SK-N-SH (cell line): Measurements from ENCODE around the gene WWC1. TPM values are rescaled to one million over a fixed set of nuclear protein-coding genes. Genes with fewer than 3 reads are reported as not detected.

Experiments used
- CTCF ChIA-PET: fragments of 300-600, 350-600 bp; formaldehyde crosslinking; extraction: SDS; loops from one replicate; lab custom pipeline; 2021; lab: Yijun Ruan, JAX
- POLR2A ChIA-PET: fragments of 350-600 bp; sonication (Branson Sonifier 250); formaldehyde crosslinking; extraction: SDS; loops from one replicate; lab custom pipeline; 2020; ENCODE audit warnings: antibody characterized with exemption, inconsistent platforms; lab: Yijun Ruan, JAX
- DNase-seq: peaks from one replicate; pipeline ENCODE4 v3.0.0; 2012
- H2AFZ ChIP-seq: fragments of 200-600 bp; sonication (generic); 2 replicates; pipeline ENCODE4 v1.8.1; 2016; ENCODE audit warnings: antibody characterized with exemption, mild to moderate bottlenecking, low read depth
- H3F3A ChIP-seq: fragments of 200-600 bp; sonication (generic); replicated peaks from 2 replicates; pipeline ENCODE3; 2016; ENCODE audit warnings: antibody characterized with exemption, mild to moderate bottlenecking; ENCODE audit not compliant: insufficient read depth
- H3K27ac ChIP-seq, 2 experiments: fragments of 200-500 bp in 1 of 2; fragments of 200-600 bp in 1 of 2; sonication (Bioruptor generic) in 1 of 2; sonication (generic), shearing (Covaris generic) in 1 of 2; 2 replicates each; pipeline versions ENCODE4 v1.5.1 to v1.6.1; 2014 to 2016; ENCODE audit warnings: low read depth in 2 of 2, inconsistent platforms in 1 of 2, low read length in 1 of 2, mild to moderate bottlenecking in 1 of 2, mixed read lengths in 1 of 2
- H3K27me3 ChIP-seq: fragments of 200-600 bp; sonication (generic), shearing (Covaris generic); 2 replicates; pipeline ENCODE4 v1.6.1; 2016; ENCODE audit warnings: mixed run types; ENCODE audit not compliant: insufficient read depth
- H3K36me3 ChIP-seq, 2 experiments: fragments of 200-500 bp in 1 of 2; fragments of 200-600 bp in 1 of 2; sonication (Bioruptor generic) in 1 of 2; sonication (generic) in 1 of 2; replicated peaks in 1 of 2; 2 replicates each; pipeline versions ENCODE3 to v1.5.1; 2014 to 2016; ENCODE audit warnings: low read length in 1 of 2, mild to moderate bottlenecking in 1 of 2; ENCODE audit not compliant: insufficient read depth in 2 of 2, control insufficient read depth in 1 of 2
- H3K4me1 ChIP-seq, 2 experiments: fragments of 200-500 bp in 1 of 2; fragments of 200-600 bp in 1 of 2; sonication (Bioruptor generic) in 1 of 2; sonication (generic), shearing (Covaris generic) in 1 of 2; 2 replicates each; pipeline versions ENCODE4 v1.5.1 to v1.6.1; 2014 to 2016; ENCODE audit warnings: low read depth in 1 of 2, low read length in 1 of 2, mixed run types in 1 of 2; ENCODE audit not compliant: insufficient read depth in 2 of 2, control insufficient read depth in 1 of 2
- H3K4me2 ChIP-seq: fragments of 200-600 bp; sonication (generic), shearing (Covaris generic); 2 replicates; pipeline ENCODE4 v1.6.1; 2017; ENCODE audit warnings: mixed run types
- H3K4me3 ChIP-seq, 2 experiments: fragments of 200-500 bp in 1 of 2; fragments of 200-600 bp in 1 of 2; sonication (Bioruptor generic) in 1 of 2; sonication (generic), shearing (Covaris generic) in 1 of 2; 2 replicates each; pipeline versions ENCODE4 v1.5.1 to v1.8.1; 2014 to 2016; ENCODE audit warnings: low read depth in 2 of 2, inconsistent platforms in 1 of 2, low read length in 1 of 2, mild to moderate bottlenecking in 1 of 2, mixed read lengths in 1 of 2, moderate library complexity in 1 of 2
- H3K79me2 ChIP-seq: fragments of 200-600 bp; sonication (generic); 2 replicates; pipeline ENCODE4 v1.8.1; 2017; ENCODE audit warnings: mild to moderate bottlenecking; ENCODE audit not compliant: insufficient read depth
- H3K9ac ChIP-seq: fragments of 200-600 bp; sonication (generic); 2 replicates; pipeline ENCODE4 v1.6.1; 2017; ENCODE audit warnings: mixed run types
- H3K9me2 ChIP-seq: fragments of 200-600 bp; sonication (generic); 2 replicates; pipeline ENCODE4 v1.6.1; 2017; ENCODE audit warnings: mixed run types
- H3K9me3 ChIP-seq: fragments of 200-600 bp; sonication (generic); 2 replicates; pipeline ENCODE4 v1.6.1; 2017; ENCODE audit warnings: mixed run types, mild to moderate bottlenecking, moderate library complexity
- H4K20me1 ChIP-seq: fragments of 200-600 bp; sonication (generic); 2 replicates; pipeline ENCODE4 v1.6.1; 2017; ENCODE audit warnings: mild to moderate bottlenecking, mixed run types; ENCODE audit not compliant: insufficient read depth
- CHD2 ChIP-seq: fragments of 150-350 bp; IDR thresholded peaks from 2 replicates; pipeline ENCODE4 v1.6.1; 2018; ENCODE audit warnings: low read length; ENCODE audit not compliant: partially characterized antibody
- ELF1 ChIP-seq: IDR thresholded peaks from 2 replicates; pipeline ENCODE4 v1.4.0; 2012
- FOXJ3 ChIP-seq: sonication (generic); formaldehyde crosslinking; IDR thresholded peaks from 2 replicates; pipeline ENCODE4 v1.5.1; 2020; ENCODE audit warnings: mild to moderate bottlenecking, missing genetic modification reagents
- JUND ChIP-seq: IDR thresholded peaks from 2 replicates; pipeline ENCODE4 v1.4.0; 2012
- MAX ChIP-seq: IDR thresholded peaks from 2 replicates; pipeline ENCODE4 v1.4.0; 2012; ENCODE audit warnings: low read depth
- MEF2A ChIP-seq: IDR thresholded peaks from 2 replicates; pipeline ENCODE4 v1.4.0; 2012; ENCODE audit warnings: low read depth, borderline replicate concordance
- MXI1 ChIP-seq: IDR thresholded peaks from 2 replicates; pipeline ENCODE4 v1.6.1; 2012; ENCODE audit warnings: mild to moderate bottlenecking, low read depth, low read length, improper control_type of control experiment
- NFIC ChIP-seq: IDR thresholded peaks from 2 replicates; pipeline ENCODE4 v1.4.0; 2012; ENCODE audit warnings: borderline replicate concordance
- NRF1 ChIP-seq: IDR thresholded peaks from 2 replicates; pipeline ENCODE4 v1.6.1; 2012; ENCODE audit warnings: low read depth, mild to moderate bottlenecking, low read length
- PBX3 ChIP-seq: IDR thresholded peaks from 2 replicates; pipeline ENCODE4; 2012
- RFX5 ChIP-seq: IDR thresholded peaks from 2 replicates; pipeline ENCODE4 v1.6.1; 2012; ENCODE audit warnings: mild to moderate bottlenecking, improper control_type of control experiment, low read length
- RXRA ChIP-seq: IDR thresholded peaks from 2 replicates; pipeline ENCODE4 v1.4.0; 2012; ENCODE audit warnings: low read depth, mild to moderate bottlenecking, borderline replicate concordance
- SIN3A ChIP-seq: IDR thresholded peaks from 2 replicates; pipeline ENCODE4 v1.6.1; 2012; ENCODE audit warnings: low read depth, mild to moderate bottlenecking, low read length, moderate library complexity, borderline replicate concordance
- SMC3 ChIP-seq: IDR thresholded peaks from 2 replicates; pipeline ENCODE4 v1.6.1; 2012; ENCODE audit warnings: low read depth, low read length, improper control_type of control experiment
- USF1 ChIP-seq: IDR thresholded peaks from 2 replicates; pipeline ENCODE4 v1.4.0; 2012; ENCODE audit warnings: low read depth, borderline replicate concordance
- WGBS: methylation state at CpG from one replicate; pipeline ENCODE4 v1.1.6; 2017; ENCODE audit warnings: low lambda C conversion rate; 5-methylcytosine and 5-hydroxymethylcytosine counted together
- polyA plus RNA-seq, 3 experiments: library from polyadenylated mRNA; depleted of rRNA; stranded (reverse); fragments of >200 nt; gene quantifications; 2 replicates each; pipeline ENCODE4 v1.2.3, GENCODE V29; 2012
- TF ChIP-seq, protein P1 (sequence below): fragments of 150-350 bp; IDR thresholded peaks from 2 replicates; pipeline ENCODE4 v1.6.1; 2017; ENCODE audit warnings: antibody characterized with exemption, low read length, low read depth, borderline replicate concordance
- TF ChIP-seq, protein P2 (sequence below): fragments of 150-350 bp; IDR thresholded peaks from 2 replicates; pipeline ENCODE4 v1.6.1; 2016; ENCODE audit warnings: mild to moderate bottlenecking, low read depth, low read length

WWC1 gene
- polyA plus RNA-seq, 1 of the 3 experiments (the other 2 are of a cell fraction), result 16.9 TPM

GRCh38 chr5:168251259-168251658 is 40.2 kb upstream of the WWC1 start:
- Histone ChIP-seq H3K36me3 (no peaks in the 10 kb centered on the region), H3K9me3 (no peaks in the 10 kb centered on the region), H3K9me2 (no peaks in the 10 kb centered on the region), H3F3A (no peaks in the 10 kb centered on the region), H3K79me2 (no peaks in the 10 kb centered on the region), H3K4me3 (no peak overlapping the region), H3K27me3 (no peaks in the 10 kb centered on the region), H2AFZ (no peak overlapping the region), H3K4me1 (no peaks in the 10 kb centered on the region; a peak in 1 of 4 replicates), H4K20me1 (no peaks in the 10 kb centered on the region), H3K9ac (no peak overlapping the region), H3K27ac (no peak overlapping the region), H3K4me2 (no peak overlapping the region)
- POLR2A ChIA-PET, result no interaction called here
- TF ChIP-seq NFIC (no peak), PBX3 (no peak), MXI1 (no peak), SIN3A (no peak), RFX5 (no peak)
- TF ChIP-seq, protein P1, sequence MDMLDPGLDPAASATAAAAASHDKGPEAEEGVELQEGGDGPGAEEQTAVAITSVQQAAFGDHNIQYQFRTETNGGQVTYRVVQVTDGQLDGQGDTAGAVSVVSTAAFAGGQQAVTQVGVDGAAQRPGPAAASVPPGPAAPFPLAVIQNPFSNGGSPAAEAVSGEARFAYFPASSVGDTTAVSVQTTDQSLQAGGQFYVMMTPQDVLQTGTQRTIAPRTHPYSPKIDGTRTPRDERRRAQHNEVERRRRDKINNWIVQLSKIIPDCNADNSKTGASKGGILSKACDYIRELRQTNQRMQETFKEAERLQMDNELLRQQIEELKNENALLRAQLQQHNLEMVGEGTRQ, result no peak
- DNase-seq, result no peak
- WGBS, result 67% methylated on average over 7 of the region's 7 CpGs
- CTCF ChIA-PET, result no interaction called here

DNA sequence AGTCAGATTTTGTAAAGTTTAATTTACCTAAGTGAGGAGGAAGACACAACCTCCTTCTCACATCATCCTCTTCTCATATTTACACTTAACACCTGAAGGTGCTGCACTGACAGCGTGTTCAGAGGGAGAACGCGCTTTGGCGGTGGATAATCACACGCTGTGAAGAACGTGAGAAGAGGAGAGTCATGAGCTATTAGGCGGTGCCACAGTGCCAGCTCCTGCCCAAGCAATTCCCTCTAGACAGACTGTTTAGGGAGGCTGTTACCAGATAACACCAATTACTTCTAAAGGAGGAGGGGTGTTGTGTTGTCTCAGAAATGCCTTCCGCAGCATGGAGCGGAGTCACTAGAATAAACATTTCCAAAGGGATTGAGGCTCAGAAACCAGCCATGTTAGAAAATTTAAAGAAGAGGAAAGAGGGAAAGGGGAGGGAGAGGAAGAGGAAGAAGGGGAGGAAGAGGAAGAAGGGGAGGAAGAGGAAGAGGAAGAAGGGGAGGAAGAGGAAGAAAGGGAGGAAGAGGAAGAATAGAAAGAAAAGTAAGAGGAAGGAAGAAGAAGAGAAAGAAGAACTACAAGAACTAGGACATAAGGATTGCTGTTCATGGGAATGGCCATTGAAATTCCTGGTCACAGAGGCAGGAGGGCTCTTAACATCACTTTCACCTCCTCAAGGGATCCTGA is 37.3 kb upstream of the WWC1 start:
- ChIA-PET CTCF (interaction anchor here (1.0 kb wide), 1 partner anchor 15 kb away, joined by 4 read pairs; no protein-coding TSS in a partner anchor), POLR2A (no interaction called here)
- WGBS, result 91% methylated on average over 9 of the region's 9 CpGs
- Histone ChIP-seq H4K20me1 (no peaks in the 10 kb centered on the region), H2AFZ (no peak overlapping the region), H3K27ac (no peak overlapping the region), H3K9ac (no peak overlapping the region), H3K9me3 (no peaks in the 10 kb centered on the region), H3K27me3 (no peaks in the 10 kb centered on the region), H3K9me2 (no peaks in the 10 kb centered on the region), H3K4me1 (no peaks in the 10 kb centered on the region; a peak in 1 of 4 replicates), H3K79me2 (no peaks in the 10 kb centered on the region), H3F3A (no peaks in the 10 kb centered on the region), H3K4me3 (no peak overlapping the region), H3K4me2 (no peak overlapping the region), H3K36me3 (no peaks in the 10 kb centered on the region)
- DNase-seq, result no peak
- TF ChIP-seq ELF1 (no peak), SMC3 (no peak), MXI1 (no peak), NRF1 (no peak), RXRA (no peak), MAX (no peak), CHD2 (no peak), MEF2A (no peak), USF1 (no peak), JUND (no peak), FOXJ3 (no peak)
- TF ChIP-seq, protein P2, sequence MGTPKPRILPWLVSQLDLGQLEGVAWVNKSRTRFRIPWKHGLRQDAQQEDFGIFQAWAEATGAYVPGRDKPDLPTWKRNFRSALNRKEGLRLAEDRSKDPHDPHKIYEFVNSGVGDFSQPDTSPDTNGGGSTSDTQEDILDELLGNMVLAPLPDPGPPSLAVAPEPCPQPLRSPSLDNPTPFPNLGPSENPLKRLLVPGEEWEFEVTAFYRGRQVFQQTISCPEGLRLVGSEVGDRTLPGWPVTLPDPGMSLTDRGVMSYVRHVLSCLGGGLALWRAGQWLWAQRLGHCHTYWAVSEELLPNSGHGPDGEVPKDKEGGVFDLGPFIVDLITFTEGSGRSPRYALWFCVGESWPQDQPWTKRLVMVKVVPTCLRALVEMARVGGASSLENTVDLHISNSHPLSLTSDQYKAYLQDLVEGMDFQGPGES, result no peak
